Measurements from ENCODE around the gene AGGF1. TPM values are rescaled to one million over a fixed set of nuclear protein-coding genes. Genes with fewer than 3 reads are reported as not detected.
A peak's percentile ranks its signal among the peaks of the same experiment; 100 is the strongest.
"Not testable (repeated sequence)": the region's sequence is repeated elsewhere in the genome, so short reads cannot be mapped to it uniquely, and the experiment has no call there.

Gene AGGF1
- total RNA-seq, 1 experiment from 2014 or later = 26.7 TPM

- H3K27ac ChIP-seq = no peak overlapping the region
- no peaks in the 10 kb centered on the region for H3K9me3 ChIP-seq (replicated peaks)
- DNase-seq (ENCODE audit: low read depth in 1 of 2, low spot score in 2 of 2) = no peak
- H3K4me3 ChIP-seq = no peak overlapping the region
- peaks cover 9% of the 10 kb centered on the region for H3K4me1 ChIP-seq (replicated peaks)
- peaks cover 43% of the 10 kb centered on the region for H3K36me3 ChIP-seq
- no peaks in the 10 kb centered on the region for H3K27me3 ChIP-seq (replicated peaks)
Observed at GRCh38 chr5:77035950-77036349, 5.7 kb downstream of the AGGF1 start.

GRCh38 chr5:77046416-77047073, 16.3 kb downstream of the AGGF1 start:
- no peak for DNase-seq (ENCODE audit: low read depth in 1 of 2, low spot score in 2 of 2)
- no peaks in the 10 kb centered on the region for H3K27me3 ChIP-seq (replicated peaks)
- no peak overlapping the region for H3K27ac ChIP-seq

GRCh38 chr5:77064040-77064439, 33.8 kb downstream of the AGGF1 start:
- Histone ChIP-seq H3K4me3 (no peak overlapping the region), H3K9me3 (replicated peaks) (no peaks in the 10 kb centered on the region), H3K27me3 (replicated peaks) (peaks cover 3% of the 10 kb centered on the region; the same call in 1 of the 2 replicates), H3K36me3 (peaks cover 56% of the 10 kb centered on the region), H3K4me1 (replicated peaks) (no peaks in the 10 kb centered on the region), H3K27ac (no peak overlapping the region)
- DNase-seq (ENCODE audit: low read depth in 1 of 2, low spot score in 2 of 2) = no peak

More at GRCh38 chr5:77046416-77047073, 16.3 kb downstream of the AGGF1 start:
- Histone ChIP-seq H3K4me3 (no peak overlapping the region), H3K9me3 (replicated peaks) (no peaks in the 10 kb centered on the region), H3K36me3 (peaks cover 37% of the 10 kb centered on the region), H3K4me1 (replicated peaks) (no peaks in the 10 kb centered on the region)

DNA sequence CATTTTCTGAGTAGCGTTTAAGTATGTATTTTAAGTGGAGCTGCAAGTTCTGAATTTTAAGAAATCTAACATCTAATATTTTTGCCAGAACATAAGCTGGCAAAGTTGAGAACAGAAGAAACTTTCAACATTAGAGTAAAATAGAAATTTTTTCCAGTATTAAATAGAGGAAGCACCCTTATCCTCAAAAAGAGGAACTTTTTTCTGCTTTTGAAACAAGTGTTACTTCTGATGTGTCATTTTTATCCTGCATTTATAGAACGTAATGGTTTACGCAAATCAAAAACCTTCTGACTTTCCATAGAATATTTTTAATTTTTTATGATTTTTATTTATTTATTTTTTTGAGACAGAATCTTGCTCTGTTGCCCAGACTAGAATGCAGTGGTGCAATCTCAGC, 35.1 kb downstream of the AGGF1 start:
- no peak overlapping the region for H3K4me3 ChIP-seq
- peaks cover 48% of the 10 kb centered on the region for H3K36me3 ChIP-seq
- no peak overlapping the region for H3K27ac ChIP-seq
- no peaks in the 10 kb centered on the region for H3K9me3 ChIP-seq (replicated peaks)
- no peak for DNase-seq (ENCODE audit: low read depth in 1 of 2, low spot score in 2 of 2)
- H3K27me3 ChIP-seq (replicated peaks) = peaks cover 3% of the 10 kb centered on the region; the same call in 1 of the 2 replicates
- H3K4me1 ChIP-seq (replicated peaks) = no peaks in the 10 kb centered on the region

GRCh38 chr5:77066184-77066583, 36.0 kb downstream of the AGGF1 start:
- Histone ChIP-seq H3K4me1 (replicated peaks) (no peaks in the 10 kb centered on the region), H3K27me3 (replicated peaks) (peaks cover 3% of the 10 kb centered on the region; the same call in 1 of the 2 replicates), H3K36me3 (peaks cover 44% of the 10 kb centered on the region), H3K27ac (no peak overlapping the region), H3K4me3 (no peak overlapping the region), H3K9me3 (replicated peaks) (no peaks in the 10 kb centered on the region)
- DNase-seq (ENCODE audit: low read depth in 1 of 2, low spot score in 2 of 2) = no peak

DNA sequence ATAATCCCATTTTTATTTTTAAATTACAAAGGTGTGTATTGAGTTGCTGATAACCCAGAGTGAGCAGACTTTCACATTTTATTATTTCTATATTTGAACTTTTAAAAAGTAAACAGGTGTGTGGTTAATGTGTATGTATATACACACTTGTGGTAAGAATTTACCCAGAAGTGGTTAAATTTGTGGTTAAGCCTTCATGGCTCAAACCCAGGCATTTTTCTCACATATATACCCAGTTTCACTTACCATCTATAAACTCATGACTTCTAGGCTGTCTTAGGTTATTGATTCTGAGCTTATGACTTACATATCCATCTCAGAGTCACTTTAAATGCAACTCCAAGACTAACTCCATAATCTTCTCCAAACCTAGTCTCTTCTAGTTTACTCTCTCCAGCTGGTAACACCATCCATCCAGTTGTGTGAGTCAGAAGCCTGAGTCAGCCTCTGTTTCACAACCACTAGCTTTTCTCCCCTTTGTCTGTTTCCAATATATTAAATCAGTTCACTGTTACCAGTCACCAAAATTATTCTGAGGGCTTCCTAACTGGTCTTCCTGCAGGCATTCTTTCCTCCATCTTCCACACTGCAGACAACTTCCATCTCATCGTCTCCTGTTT, 36.7 kb downstream of the AGGF1 start:
- Histone ChIP-seq H3K9me3 (replicated peaks) (no peaks in the 10 kb centered on the region), H3K36me3 (peaks cover 37% of the 10 kb centered on the region), H3K27ac (no peak overlapping the region), H3K4me1 (replicated peaks) (no peaks in the 10 kb centered on the region), H3K4me3 (no peak overlapping the region), H3K27me3 (replicated peaks) (no peaks in the 10 kb centered on the region; the same call in 1 of the 2 replicates)
- DNase-seq (ENCODE audit: low read depth in 1 of 2, low spot score in 2 of 2) = peak in 1 of 2 experiments; percentile 4

- Histone ChIP-seq H3K27ac (no peak overlapping the region), H3K4me3 (no peak overlapping the region), H3K36me3 (peaks cover 9% of the 10 kb centered on the region; the same call in 1 of the 2 replicates), H3K9me3 (replicated peaks) (no peaks in the 10 kb centered on the region), H3K27me3 (replicated peaks) (no peaks in the 10 kb centered on the region), H3K4me1 (replicated peaks) (no peaks in the 10 kb centered on the region)
- no peak for DNase-seq (ENCODE audit: low read depth in 1 of 2, low spot score in 2 of 2)
Observed at GRCh38 chr5:77073667-77074066, 43.5 kb downstream of the AGGF1 start.

DNA sequence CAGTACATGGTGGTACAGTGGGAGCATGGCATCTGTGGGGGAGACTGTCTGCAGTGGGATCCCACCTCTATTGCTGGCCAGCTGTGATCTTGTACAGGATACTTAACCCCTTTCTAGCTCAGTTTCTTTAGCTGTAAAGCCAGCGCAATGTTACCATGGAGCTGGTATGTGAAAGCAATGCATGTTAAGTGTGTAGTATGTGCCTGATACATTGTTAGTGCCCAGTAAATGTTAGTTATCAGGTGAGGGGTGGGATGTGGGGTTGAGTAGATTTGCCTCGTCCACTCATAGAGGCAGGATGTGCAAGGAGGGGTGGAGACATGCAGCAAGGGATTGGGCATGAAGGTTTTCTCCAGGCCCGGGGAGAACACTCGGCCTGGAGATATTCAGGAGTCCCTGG, 44.5 kb downstream of the AGGF1 start:
- H3K27me3 ChIP-seq (replicated peaks) = no peaks in the 10 kb centered on the region
- no peak overlapping the region for H3K4me3 ChIP-seq
- no peaks in the 10 kb centered on the region for H3K9me3 ChIP-seq (replicated peaks)
- no peak for DNase-seq (ENCODE audit: low read depth in 1 of 2, low spot score in 2 of 2)
- no peak overlapping the region for H3K27ac ChIP-seq
- peaks cover 4% of the 10 kb centered on the region; the same call in 1 of the 2 replicates for H3K36me3 ChIP-seq
- no peaks in the 10 kb centered on the region for H3K4me1 ChIP-seq (replicated peaks)

GRCh38 chr5:77076961-77077828, 47.0 kb downstream of the AGGF1 start:
- no peak for DNase-seq (ENCODE audit: low read depth in 1 of 2, low spot score in 2 of 2)
- H3K4me3 ChIP-seq = no peak overlapping the region
- H3K9me3 ChIP-seq (replicated peaks) = no peaks in the 10 kb centered on the region

GRCh38 chr5:77077829-77078176, 47.6 kb downstream of the AGGF1 start:
- Histone ChIP-seq H3K36me3 (peaks cover 3% of the 10 kb centered on the region; the same call in 1 of the 2 replicates), H3K4me1 (replicated peaks) (no peaks in the 10 kb centered on the region), H3K27ac (no peak overlapping the region), H3K9me3 (replicated peaks) (no peaks in the 10 kb centered on the region), H3K4me3 (no peak overlapping the region), H3K27me3 (replicated peaks) (no peaks in the 10 kb centered on the region)
- no peak for DNase-seq (ENCODE audit: low read depth in 1 of 2, low spot score in 2 of 2)

More at GRCh38 chr5:77076961-77077828, 47.0 kb downstream of the AGGF1 start:
- Histone ChIP-seq H3K27ac (no peak overlapping the region), H3K27me3 (replicated peaks) (no peaks in the 10 kb centered on the region), H3K36me3 (peaks cover 3% of the 10 kb centered on the region; the same call in 1 of the 2 replicates), H3K4me1 (replicated peaks) (no peaks in the 10 kb centered on the region)

DNA sequence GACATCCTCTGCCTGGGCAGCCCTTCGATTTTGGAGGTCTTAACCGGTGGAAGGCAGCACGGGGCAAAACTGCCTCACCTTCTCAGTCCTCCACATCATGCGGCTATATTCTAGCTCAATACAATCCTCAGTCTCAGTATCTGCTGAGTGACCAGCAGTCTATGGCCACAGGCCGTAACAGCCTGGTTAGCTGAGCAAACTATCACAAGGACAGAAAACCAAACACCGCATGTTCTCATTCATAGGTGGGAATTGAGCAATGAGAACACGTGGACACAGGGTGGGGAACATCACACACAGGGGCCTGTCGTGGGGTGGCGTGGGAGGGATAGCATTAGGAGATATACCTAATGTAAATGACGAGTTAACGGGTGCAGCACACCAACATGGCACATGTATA, 50.3 kb downstream of the AGGF1 start:
- not testable (repeated sequence) for H3K27ac ChIP-seq; H3K27me3 ChIP-seq (replicated peaks); H3K36me3 ChIP-seq; H3K4me1 ChIP-seq (replicated peaks); H3K9me3 ChIP-seq (replicated peaks); DNase-seq (ENCODE audit: low read depth in 1 of 2, low spot score in 2 of 2); H3K4me3 ChIP-seq

DNA sequence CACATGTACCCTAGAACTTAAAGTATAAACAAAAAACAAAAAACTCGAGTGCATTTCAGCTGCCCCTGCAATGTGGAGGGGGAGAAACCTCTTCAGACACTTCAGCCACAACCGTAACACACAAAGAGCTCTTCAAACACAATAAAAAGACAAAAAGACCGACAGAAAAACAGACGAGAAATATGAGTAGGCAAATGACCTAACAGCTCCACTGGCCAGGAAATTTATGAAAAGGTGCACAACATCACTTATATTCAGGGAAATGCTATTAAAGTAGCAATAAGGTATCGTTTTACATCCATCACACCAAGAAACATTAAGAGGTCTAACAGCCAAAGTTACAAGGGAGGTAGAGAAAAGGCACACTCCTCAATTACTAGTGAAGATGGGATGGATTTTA, 50.7 kb downstream of the AGGF1 start:
- H3K27me3 ChIP-seq (replicated peaks) = no peaks in the 10 kb centered on the region
- H3K4me3 ChIP-seq = no peak overlapping the region
- no peak overlapping the region for H3K27ac ChIP-seq
- no peaks in the 10 kb centered on the region for H3K9me3 ChIP-seq (replicated peaks)
- H3K36me3 ChIP-seq = peaks cover 3% of the 10 kb centered on the region; the same call in 1 of the 2 replicates
- DNase-seq (ENCODE audit: low read depth in 1 of 2, low spot score in 2 of 2) = no peak
- H3K4me1 ChIP-seq (replicated peaks) = no peaks in the 10 kb centered on the region

DNA sequence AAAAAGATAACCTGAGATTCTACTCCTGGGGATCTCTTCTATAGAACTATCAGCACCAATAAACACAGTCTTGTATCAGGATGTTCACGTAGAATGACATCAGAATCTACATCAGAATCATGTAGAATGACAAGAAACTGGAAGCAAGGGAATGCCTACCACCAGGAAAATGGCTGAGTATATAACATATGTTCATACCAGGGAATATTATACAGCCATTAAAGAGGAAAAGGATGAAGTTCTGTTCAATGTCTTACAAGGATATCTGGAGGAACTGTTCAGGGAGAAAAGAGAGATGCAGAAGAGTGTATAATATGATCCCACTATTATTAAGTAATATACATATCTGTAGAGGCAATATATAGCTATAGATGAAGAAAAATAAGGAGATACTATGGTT, 52.1 kb downstream of the AGGF1 start:
- H3K4me1 ChIP-seq (replicated peaks) = peaks cover under 1% of the 10 kb centered on the region
- DNase-seq (ENCODE audit: low read depth in 1 of 2, low spot score in 2 of 2) = no peak
- H3K27me3 ChIP-seq (replicated peaks) = no peaks in the 10 kb centered on the region

GRCh38 chr5:77083088-77083487, 52.9 kb downstream of the AGGF1 start:
- no peak for DNase-seq (ENCODE audit: low read depth in 1 of 2, low spot score in 2 of 2)
- Histone ChIP-seq H3K4me3 (no peak overlapping the region), H3K27ac (no peak overlapping the region), H3K4me1 (replicated peaks) (peaks cover 7% of the 10 kb centered on the region), H3K27me3 (replicated peaks) (no peaks in the 10 kb centered on the region), H3K9me3 (replicated peaks) (no peaks in the 10 kb centered on the region), H3K36me3 (peaks cover 2% of the 10 kb centered on the region; the same call in 1 of the 2 replicates)

More for the DNA sequence above, 52.1 kb downstream of the AGGF1 start:
- Histone ChIP-seq H3K4me3 (no peak overlapping the region), H3K36me3 (peaks cover 3% of the 10 kb centered on the region; the same call in 1 of the 2 replicates), H3K27ac (no peak overlapping the region), H3K9me3 (replicated peaks) (no peaks in the 10 kb centered on the region)
